Measurements from ENCODE around the gene SPDEF. TPM values are rescaled to one million over a fixed set of nuclear protein-coding genes. Genes with fewer than 3 reads are reported as not detected.

SPDEF gene
- total and polyA plus RNA-seq, 8 donors, result 0.24 to 1.2 (median 0.49) TPM

GRCh38 chr6:34543421-34543820 lies 12.7 kb downstream of the SPDEF start:
- no peaks in the 10 kb centered on the region for H3K9me3 ChIP-seq
- peaks cover 6 to 11% (median 7%) of the 10 kb centered on the region in 3 donors for H3K4me1 ChIP-seq
- FAIRE-seq, result no peak
- no peak overlapping the region for H3K27ac ChIP-seq
- intact Hi-C loops (cut with DNase I), result no loop called here
- ATAC-seq, result no peak
- H3K4me3 ChIP-seq, result no peak overlapping the region
- no peaks in the 10 kb centered on the region for H3K27me3 ChIP-seq
- no peaks in the 10 kb centered on the region for H3K36me3 ChIP-seq
- WGBS, 2 donors, result 92 to 94% methylated on average over 5 of the region's 5 CpGs
- no peak for DNase-seq
- TF ChIP-seq, protein P1, sequence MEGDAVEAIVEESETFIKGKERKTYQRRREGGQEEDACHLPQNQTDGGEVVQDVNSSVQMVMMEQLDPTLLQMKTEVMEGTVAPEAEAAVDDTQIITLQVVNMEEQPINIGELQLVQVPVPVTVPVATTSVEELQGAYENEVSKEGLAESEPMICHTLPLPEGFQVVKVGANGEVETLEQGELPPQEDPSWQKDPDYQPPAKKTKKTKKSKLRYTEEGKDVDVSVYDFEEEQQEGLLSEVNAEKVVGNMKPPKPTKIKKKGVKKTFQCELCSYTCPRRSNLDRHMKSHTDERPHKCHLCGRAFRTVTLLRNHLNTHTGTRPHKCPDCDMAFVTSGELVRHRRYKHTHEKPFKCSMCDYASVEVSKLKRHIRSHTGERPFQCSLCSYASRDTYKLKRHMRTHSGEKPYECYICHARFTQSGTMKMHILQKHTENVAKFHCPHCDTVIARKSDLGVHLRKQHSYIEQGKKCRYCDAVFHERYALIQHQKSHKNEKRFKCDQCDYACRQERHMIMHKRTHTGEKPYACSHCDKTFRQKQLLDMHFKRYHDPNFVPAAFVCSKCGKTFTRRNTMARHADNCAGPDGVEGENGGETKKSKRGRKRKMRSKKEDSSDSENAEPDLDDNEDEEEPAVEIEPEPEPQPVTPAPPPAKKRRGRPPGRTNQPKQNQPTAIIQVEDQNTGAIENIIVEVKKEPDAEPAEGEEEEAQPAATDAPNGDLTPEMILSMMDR (IDR thresholded peaks at IDR 0.05), result no peak

- H3K4me3 ChIP-seq, result no peak overlapping the region
- H3K4me1 ChIP-seq, result peaks cover 0 to 6% (median 0%) of the 10 kb centered on the region in 3 donors
- TF ChIP-seq, protein P1 (IDR thresholded peaks at IDR 0.05), result no peak
- no peaks in the 10 kb centered on the region for H3K27me3 ChIP-seq
- ATAC-seq (no peak), DNase-seq (no peak), FAIRE-seq (no peak)
- H3K27ac ChIP-seq, result no peak overlapping the region
- H3K36me3 ChIP-seq, result no peaks in the 10 kb centered on the region
- no peaks in the 10 kb centered on the region for H3K9me3 ChIP-seq
- intact Hi-C loops (cut with DNase I), result no loop called here
- WGBS, 2 donors, result 91 to 93% methylated on average over 8 of the region's 8 CpGs
Measured at GRCh38 chr6:34540841-34541240, 15.3 kb downstream of the SPDEF start.

DNA sequence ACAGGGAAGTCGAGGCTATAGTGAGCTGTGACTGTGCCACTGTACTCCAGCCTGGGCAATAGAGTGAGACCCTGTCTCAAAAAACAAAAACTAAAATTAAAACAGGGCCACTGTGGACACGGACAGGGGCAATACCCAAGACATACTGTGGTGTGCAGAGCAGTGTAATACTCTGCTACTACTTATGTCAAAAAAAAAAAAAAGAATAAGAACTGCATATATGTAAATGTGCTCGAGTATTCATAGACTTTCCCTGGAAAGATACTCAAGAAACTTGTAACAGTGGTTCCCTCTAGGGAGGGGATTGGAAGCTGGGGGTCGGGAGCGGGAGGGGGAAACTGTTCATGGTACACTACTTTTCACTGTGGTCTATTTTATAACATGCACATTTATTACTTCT lies 15.9 kb downstream of the SPDEF start:
- ATAC-seq (no peak), FAIRE-seq (no peak), DNase-seq (no peak)
- Histone ChIP-seq H3K27me3 (no peaks in the 10 kb centered on the region), H3K4me3 (no peak overlapping the region), H3K36me3 (no peaks in the 10 kb centered on the region), H3K27ac (no peak overlapping the region), H3K9me3 (no peaks in the 10 kb centered on the region), H3K4me1 (peaks cover 0 to 6% (median 0%) of the 10 kb centered on the region in 3 donors)
- intact Hi-C loops (cut with DNase I), result no loop called here
- WGBS, 2 donors, result 64 to 76% methylated on average over 5 of the region's 5 CpGs
- TF ChIP-seq, protein P1 (IDR thresholded peaks at IDR 0.05), result no peak

GRCh38 chr6:34539181-34539580 lies 16.9 kb downstream of the SPDEF start:
- WGBS, 2 donors, result 78 to 83% methylated on average over 13 to 14 of the region's 14 CpGs
- H3K36me3 ChIP-seq, result no peaks in the 10 kb centered on the region
- TF ChIP-seq, protein P1 (IDR thresholded peaks at IDR 0.05), result no peak
- no peaks in the 10 kb centered on the region for H3K27me3 ChIP-seq
- no peak overlapping the region for H3K4me3 ChIP-seq
- no peak overlapping the region for H3K27ac ChIP-seq
- H3K9me3 ChIP-seq, result no peaks in the 10 kb centered on the region
- H3K4me1 ChIP-seq, result peaks cover 0 to 6% (median 0%) of the 10 kb centered on the region in 3 donors
- ATAC-seq, result no peak
- no peak for DNase-seq
- FAIRE-seq, result no peak
- intact Hi-C loops (cut with DNase I), result no loop called here

- intact Hi-C loops (cut with DNase I), result no loop called here
Measured at GRCh38 chr6:34538581-34538980, 17.5 kb downstream of the SPDEF start.

More at GRCh38 chr6:34538581-34538980, 17.5 kb downstream of the SPDEF start:
- FAIRE-seq (no peak), ATAC-seq (no peak), DNase-seq (no peak)
- Histone ChIP-seq H3K4me1 (peaks cover 0 to 6% (median 0%) of the 10 kb centered on the region in 3 donors), H3K4me3 (no peak overlapping the region), H3K27ac (no peak overlapping the region), H3K27me3 (no peaks in the 10 kb centered on the region), H3K9me3 (no peaks in the 10 kb centered on the region), H3K36me3 (no peaks in the 10 kb centered on the region)
- TF ChIP-seq, protein P1 (IDR thresholded peaks at IDR 0.05), result no peak
- WGBS, 2 donors, result 84 to 92% methylated on average over 6 of the region's 6 CpGs
